ENCODE data around the gene RAE1. TPM values are rescaled to one million over a fixed set of nuclear protein-coding genes. Genes with fewer than 3 reads are reported as not detected.

RAE1 gene
- total and polyA plus RNA-seq, 2 donors (not counting 3 experiments of a cell fraction or from before 2014, with no cell fraction given): 34.1 to 55.8 TPM

- dilution Hi-C loops (cut with MboI; ENCODE audit: extremely low pct_ligation_motif_present, low sequenced_read_pairs) (no loop called here), intact Hi-C loops (cut with micrococcal nuclease) (loop anchor here (10.0 kb wide), 1 partner anchor 1006 kb away; no protein-coding TSS in a partner anchor)
- Histone ChIP-seq H3K27ac (ENCODE audit: insufficient read depth, low read depth, low read length) (no peak overlapping the region), H3K9me3 (replicated peaks; ENCODE audit: control insufficient read depth, insufficient read depth, low read length) (no peaks in the 10 kb centered on the region), H3K4me3 (replicated peaks in 1 of 3; ENCODE audit: insufficient read depth in 1 of 3, low read depth in 1 of 3, low read length in 3 of 3) (no peak overlapping the region), H3K27me3 (ENCODE audit: control insufficient read depth in 2 of 2, insufficient read depth in 2 of 2, low read length in 2 of 2) (no peaks in the 10 kb centered on the region), H3K4me1 (ENCODE audit: control insufficient read depth, extremely low read depth, insufficient read depth, low read length) (peaks cover 8% of the 10 kb centered on the region), H3K36me3 (ENCODE audit: control insufficient read depth in 2 of 2, extremely low read depth in 1 of 2, insufficient read depth in 2 of 2, low read length in 2 of 2) (peaks cover 5 to 25% of the 10 kb centered on the region in 2 experiments), H3K79me2 (ENCODE audit: control insufficient read depth, insufficient read depth, low read length) (peaks cover 2% of the 10 kb centered on the region), H3K9me1 (replicated peaks; ENCODE audit: control insufficient read depth, extremely low read depth, insufficient read depth, low read length) (no peaks in the 10 kb centered on the region), H3K4me2 (ENCODE audit: insufficient read depth, low read length) (no peak overlapping the region), H4K20me1 (replicated peaks; ENCODE audit: control insufficient read depth, extremely low read depth, insufficient read depth, low read length) (no peaks in the 10 kb centered on the region), H3K9ac (replicated peaks; ENCODE audit: extremely low read depth, insufficient read depth, low read length) (no peak overlapping the region), H2AFZ (ENCODE audit: low read depth, low read length) (no peak overlapping the region)
- POLR2A ChIA-PET: no interaction called here
- no peak for FAIRE-seq
- DNase-seq (ENCODE audit: low read depth, low spot score): no peak
- no peak for TF ChIP-seq GATA2 (IDR thresholded peaks at IDR 0.05; ENCODE audit: insufficient read depth, insufficient read length, low read depth, low read length)
- no peak for TF ChIP-seq CTCF (IDR thresholded peaks at IDR 0.05; ENCODE audit: extremely low read depth in 1 of 2, insufficient read depth in 1 of 2, low read depth in 1 of 2, low read length in 2 of 2)
- no peak for TF ChIP-seq POLR2A (IDR thresholded peaks at IDR 0.05; ENCODE audit: low read depth, low read length)
- TF ChIP-seq POLR2AphosphoS5 (IDR thresholded peaks at IDR 0.05; ENCODE audit: insufficient read depth, low read depth, low read length): no peak
- TF ChIP-seq MYC (IDR thresholded peaks at IDR 0.05; ENCODE audit: low read depth, low read length): no peak
- TF ChIP-seq JUN (IDR thresholded peaks at IDR 0.05; ENCODE audit: borderline replicate concordance, insufficient read depth, insufficient read length, low read depth): no peak
- TF ChIP-seq, protein P1, sequence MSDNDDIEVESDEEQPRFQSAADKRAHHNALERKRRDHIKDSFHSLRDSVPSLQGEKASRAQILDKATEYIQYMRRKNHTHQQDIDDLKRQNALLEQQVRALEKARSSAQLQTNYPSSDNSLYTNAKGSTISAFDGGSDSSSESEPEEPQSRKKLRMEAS (IDR thresholded peaks at IDR 0.05; ENCODE audit: insufficient read depth, insufficient read length): no peak
- TF ChIP-seq EZH2 (IDR thresholded peaks at IDR 0.05; ENCODE audit: borderline replicate concordance, low read depth, low read length, severe bottlenecking): no peak
- BruUV-seq (replicated peaks): no TSS peak
- CTCF ChIA-PET: interaction anchor here (0.9 kb wide), 1 partner anchor 17 kb away, joined by 4 read pairs; no protein-coding TSS in a partner anchor
Observed at GRCh38 chr20:57398901-57399535, 48.0 kb downstream of the RAE1 start.
